ENCODE measurements around the gene SERPINA7.
"Not testable (repeated sequence)": the region's sequence is repeated elsewhere in the genome, so short reads cannot be mapped to it uniquely, and the experiment has no call there.

Gene SERPINA7

DNA sequence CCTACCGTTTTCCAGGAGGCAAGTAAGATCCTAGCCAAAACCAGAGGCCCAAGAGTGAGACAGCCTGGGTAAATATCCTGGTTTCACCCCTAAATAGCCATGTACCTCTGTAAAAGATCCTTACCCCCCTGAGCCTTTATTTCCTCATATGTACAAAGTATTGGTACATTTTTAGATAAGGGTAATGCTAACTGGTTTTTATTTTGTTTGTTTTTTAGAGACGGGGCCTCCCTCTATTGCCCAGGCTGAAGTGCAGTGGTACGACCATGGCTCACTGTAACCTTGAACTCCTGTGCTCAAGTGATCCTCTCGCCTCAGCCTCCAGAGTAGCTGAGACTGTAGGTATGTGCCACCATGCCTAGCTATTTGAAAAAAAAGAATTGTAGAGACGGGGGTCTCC is 29.4 kb downstream of the SERPINA7 start:
- no peak for TF ChIP-seq GABPA (IDR thresholded peaks at IDR 0.05; ENCODE audit: low read depth)
- TF ChIP-seq, protein P1, sequence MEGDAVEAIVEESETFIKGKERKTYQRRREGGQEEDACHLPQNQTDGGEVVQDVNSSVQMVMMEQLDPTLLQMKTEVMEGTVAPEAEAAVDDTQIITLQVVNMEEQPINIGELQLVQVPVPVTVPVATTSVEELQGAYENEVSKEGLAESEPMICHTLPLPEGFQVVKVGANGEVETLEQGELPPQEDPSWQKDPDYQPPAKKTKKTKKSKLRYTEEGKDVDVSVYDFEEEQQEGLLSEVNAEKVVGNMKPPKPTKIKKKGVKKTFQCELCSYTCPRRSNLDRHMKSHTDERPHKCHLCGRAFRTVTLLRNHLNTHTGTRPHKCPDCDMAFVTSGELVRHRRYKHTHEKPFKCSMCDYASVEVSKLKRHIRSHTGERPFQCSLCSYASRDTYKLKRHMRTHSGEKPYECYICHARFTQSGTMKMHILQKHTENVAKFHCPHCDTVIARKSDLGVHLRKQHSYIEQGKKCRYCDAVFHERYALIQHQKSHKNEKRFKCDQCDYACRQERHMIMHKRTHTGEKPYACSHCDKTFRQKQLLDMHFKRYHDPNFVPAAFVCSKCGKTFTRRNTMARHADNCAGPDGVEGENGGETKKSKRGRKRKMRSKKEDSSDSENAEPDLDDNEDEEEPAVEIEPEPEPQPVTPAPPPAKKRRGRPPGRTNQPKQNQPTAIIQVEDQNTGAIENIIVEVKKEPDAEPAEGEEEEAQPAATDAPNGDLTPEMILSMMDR (IDR thresholded peaks at IDR 0.05; ENCODE audit: insufficient read depth, low read length): no peak
- Histone ChIP-seq H3K27ac (replicated peaks) (no peak overlapping the region), H3K27me3 (ENCODE audit: insufficient read depth, poor library complexity, severe bottlenecking) (no peaks in the 10 kb centered on the region), H3K4me3 (replicated peaks; ENCODE audit: insufficient read depth, low read length) (no peak overlapping the region)
- no peak for DNase-seq (ENCODE audit: low read depth in 1 of 2, low spot score in 1 of 2)

DNA sequence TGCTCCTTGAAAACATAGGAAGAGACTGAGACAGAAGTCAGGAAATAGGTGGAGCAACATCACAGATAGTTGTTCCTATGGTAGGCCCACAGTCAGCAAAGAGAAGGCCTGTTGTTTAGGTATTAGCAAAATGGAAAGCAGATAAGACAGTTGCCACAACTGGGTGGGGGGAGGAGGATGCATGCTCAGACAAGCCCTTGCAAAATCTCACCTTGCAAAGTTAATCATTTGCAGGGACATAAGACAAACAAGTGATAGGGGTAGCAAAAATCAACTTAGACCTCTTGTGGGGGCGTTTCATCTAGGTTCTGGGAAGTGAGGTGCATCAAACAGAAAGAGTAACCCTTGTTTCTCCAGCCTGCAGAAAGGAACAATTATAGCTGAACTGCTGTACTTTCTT is 30.7 kb downstream of the SERPINA7 start:
- TF ChIP-seq, protein P2, sequence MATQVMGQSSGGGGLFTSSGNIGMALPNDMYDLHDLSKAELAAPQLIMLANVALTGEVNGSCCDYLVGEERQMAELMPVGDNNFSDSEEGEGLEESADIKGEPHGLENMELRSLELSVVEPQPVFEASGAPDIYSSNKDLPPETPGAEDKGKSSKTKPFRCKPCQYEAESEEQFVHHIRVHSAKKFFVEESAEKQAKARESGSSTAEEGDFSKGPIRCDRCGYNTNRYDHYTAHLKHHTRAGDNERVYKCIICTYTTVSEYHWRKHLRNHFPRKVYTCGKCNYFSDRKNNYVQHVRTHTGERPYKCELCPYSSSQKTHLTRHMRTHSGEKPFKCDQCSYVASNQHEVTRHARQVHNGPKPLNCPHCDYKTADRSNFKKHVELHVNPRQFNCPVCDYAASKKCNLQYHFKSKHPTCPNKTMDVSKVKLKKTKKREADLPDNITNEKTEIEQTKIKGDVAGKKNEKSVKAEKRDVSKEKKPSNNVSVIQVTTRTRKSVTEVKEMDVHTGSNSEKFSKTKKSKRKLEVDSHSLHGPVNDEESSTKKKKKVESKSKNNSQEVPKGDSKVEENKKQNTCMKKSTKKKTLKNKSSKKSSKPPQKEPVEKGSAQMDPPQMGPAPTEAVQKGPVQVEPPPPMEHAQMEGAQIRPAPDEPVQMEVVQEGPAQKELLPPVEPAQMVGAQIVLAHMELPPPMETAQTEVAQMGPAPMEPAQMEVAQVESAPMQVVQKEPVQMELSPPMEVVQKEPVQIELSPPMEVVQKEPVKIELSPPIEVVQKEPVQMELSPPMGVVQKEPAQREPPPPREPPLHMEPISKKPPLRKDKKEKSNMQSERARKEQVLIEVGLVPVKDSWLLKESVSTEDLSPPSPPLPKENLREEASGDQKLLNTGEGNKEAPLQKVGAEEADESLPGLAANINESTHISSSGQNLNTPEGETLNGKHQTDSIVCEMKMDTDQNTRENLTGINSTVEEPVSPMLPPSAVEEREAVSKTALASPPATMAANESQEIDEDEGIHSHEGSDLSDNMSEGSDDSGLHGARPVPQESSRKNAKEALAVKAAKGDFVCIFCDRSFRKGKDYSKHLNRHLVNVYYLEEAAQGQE (IDR thresholded peaks at IDR 0.05; ENCODE audit: insufficient replicate concordance, low read depth): no peak
- TF ChIP-seq POLR2AphosphoS5 (IDR thresholded peaks at IDR 0.05; ENCODE audit: low read depth) (no peak), SPI1 (IDR thresholded peaks at IDR 0.05; ENCODE audit: borderline replicate concordance, low read depth) (no peak), GABPA (IDR thresholded peaks at IDR 0.05; ENCODE audit: low read depth) (no peak)
- TF ChIP-seq, protein P1 (IDR thresholded peaks at IDR 0.05; ENCODE audit: insufficient read depth, low read length): no peak
- Histone ChIP-seq H3K27ac (replicated peaks) (no peak overlapping the region), H3K27me3 (ENCODE audit: insufficient read depth, poor library complexity, severe bottlenecking) (no peaks in the 10 kb centered on the region), H3K4me3 (replicated peaks; ENCODE audit: insufficient read depth, low read length) (no peak overlapping the region)
- no peak for DNase-seq (ENCODE audit: low read depth in 1 of 2, low spot score in 1 of 2)

DNA sequence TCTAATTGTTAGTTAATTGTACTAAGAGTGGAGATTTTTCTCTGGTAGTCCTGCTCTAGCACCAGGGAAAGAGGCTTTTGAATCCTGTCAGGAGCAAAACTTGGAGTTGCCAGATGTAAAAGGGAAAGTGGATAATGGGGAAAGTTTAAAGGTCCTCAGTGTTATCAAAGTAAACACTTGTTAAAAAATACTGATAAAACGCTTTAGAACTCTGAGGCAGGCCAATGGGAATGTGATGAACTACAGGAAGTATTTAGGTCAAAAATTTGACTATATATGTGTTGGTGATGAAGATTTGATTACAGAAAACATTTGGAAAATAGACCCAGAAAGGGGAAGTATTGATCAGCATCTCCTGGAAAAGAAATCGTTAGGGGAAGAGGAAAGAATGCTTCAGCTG is 32.8 kb downstream of the SERPINA7 start:
- Histone ChIP-seq H3K27ac (replicated peaks) (no peak overlapping the region), H3K4me3 (replicated peaks; ENCODE audit: insufficient read depth, low read length) (no peak overlapping the region), H3K27me3 (ENCODE audit: insufficient read depth, poor library complexity, severe bottlenecking) (no peaks in the 10 kb centered on the region)
- no peak for DNase-seq (ENCODE audit: low read depth in 1 of 2, low spot score in 1 of 2)
- TF ChIP-seq SPI1 (IDR thresholded peaks at IDR 0.05; ENCODE audit: borderline replicate concordance, low read depth): no peak
- no peak for TF ChIP-seq POLR2AphosphoS5 (IDR thresholded peaks at IDR 0.05; ENCODE audit: low read depth)
- TF ChIP-seq GABPA (IDR thresholded peaks at IDR 0.05; ENCODE audit: low read depth): no peak

GRCh38 chrX:106000609-106001008 is 37.9 kb downstream of the SERPINA7 start:
- H3K27me3 ChIP-seq (ENCODE audit: insufficient read depth, poor library complexity, severe bottlenecking); H3K27ac ChIP-seq (replicated peaks); DNase-seq (ENCODE audit: low read depth in 1 of 2, low spot score in 1 of 2); H3K4me3 ChIP-seq (replicated peaks; ENCODE audit: insufficient read depth, low read length): not testable (repeated sequence)

GRCh38 chrX:106000203-106000602 is 38.3 kb downstream of the SERPINA7 start:
- Histone ChIP-seq H3K27me3 (ENCODE audit: insufficient read depth, poor library complexity, severe bottlenecking) (no peaks in the 10 kb centered on the region), H3K4me3 (replicated peaks; ENCODE audit: insufficient read depth, low read length) (no peak overlapping the region), H3K27ac (replicated peaks) (no peak overlapping the region)
- DNase-seq (ENCODE audit: low read depth in 1 of 2, low spot score in 1 of 2): no peak
- TF ChIP-seq, protein P2 (IDR thresholded peaks at IDR 0.05; ENCODE audit: insufficient replicate concordance, low read depth): no peak
- TF ChIP-seq POLR2AphosphoS5 (IDR thresholded peaks at IDR 0.05; ENCODE audit: low read depth) (no peak), SPI1 (IDR thresholded peaks at IDR 0.05; ENCODE audit: borderline replicate concordance, low read depth) (no peak), GABPA (IDR thresholded peaks at IDR 0.05; ENCODE audit: low read depth) (no peak)
- TF ChIP-seq, protein P1 (IDR thresholded peaks at IDR 0.05; ENCODE audit: insufficient read depth, low read length): no peak

All from HL-60 (cell line).